ENCODE results near the gene PTPRQ.
A peak's percentile ranks its signal among the peaks of the same experiment; 100 is the strongest.

PTPRQ gene, protein sequence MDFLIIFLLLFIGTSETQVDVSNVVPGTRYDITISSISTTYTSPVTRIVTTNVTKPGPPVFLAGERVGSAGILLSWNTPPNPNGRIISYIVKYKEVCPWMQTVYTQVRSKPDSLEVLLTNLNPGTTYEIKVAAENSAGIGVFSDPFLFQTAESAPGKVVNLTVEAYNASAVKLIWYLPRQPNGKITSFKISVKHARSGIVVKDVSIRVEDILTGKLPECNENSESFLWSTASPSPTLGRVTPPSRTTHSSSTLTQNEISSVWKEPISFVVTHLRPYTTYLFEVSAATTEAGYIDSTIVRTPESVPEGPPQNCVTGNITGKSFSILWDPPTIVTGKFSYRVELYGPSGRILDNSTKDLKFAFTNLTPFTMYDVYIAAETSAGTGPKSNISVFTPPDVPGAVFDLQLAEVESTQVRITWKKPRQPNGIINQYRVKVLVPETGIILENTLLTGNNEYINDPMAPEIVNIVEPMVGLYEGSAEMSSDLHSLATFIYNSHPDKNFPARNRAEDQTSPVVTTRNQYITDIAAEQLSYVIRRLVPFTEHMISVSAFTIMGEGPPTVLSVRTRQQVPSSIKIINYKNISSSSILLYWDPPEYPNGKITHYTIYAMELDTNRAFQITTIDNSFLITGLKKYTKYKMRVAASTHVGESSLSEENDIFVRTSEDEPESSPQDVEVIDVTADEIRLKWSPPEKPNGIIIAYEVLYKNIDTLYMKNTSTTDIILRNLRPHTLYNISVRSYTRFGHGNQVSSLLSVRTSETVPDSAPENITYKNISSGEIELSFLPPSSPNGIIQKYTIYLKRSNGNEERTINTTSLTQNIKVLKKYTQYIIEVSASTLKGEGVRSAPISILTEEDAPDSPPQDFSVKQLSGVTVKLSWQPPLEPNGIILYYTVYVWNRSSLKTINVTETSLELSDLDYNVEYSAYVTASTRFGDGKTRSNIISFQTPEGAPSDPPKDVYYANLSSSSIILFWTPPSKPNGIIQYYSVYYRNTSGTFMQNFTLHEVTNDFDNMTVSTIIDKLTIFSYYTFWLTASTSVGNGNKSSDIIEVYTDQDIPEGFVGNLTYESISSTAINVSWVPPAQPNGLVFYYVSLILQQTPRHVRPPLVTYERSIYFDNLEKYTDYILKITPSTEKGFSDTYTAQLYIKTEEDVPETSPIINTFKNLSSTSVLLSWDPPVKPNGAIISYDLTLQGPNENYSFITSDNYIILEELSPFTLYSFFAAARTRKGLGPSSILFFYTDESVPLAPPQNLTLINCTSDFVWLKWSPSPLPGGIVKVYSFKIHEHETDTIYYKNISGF (N-terminal part only)

GRCh38 chr12:80443974-80444666 lies at the start of gene PTPRQ:
Gene PTPRQ (plus strand): TSS chr12:80444235. CDS start chr12:80444346, 111 bp downstream.
- Histone ChIP-seq H3K4me3 (ENCODE audit: low read length) (no peak within 1 kb of the TSS), H3K9me3 (ENCODE audit: control insufficient read depth, insufficient read depth, low read length) (no peaks in the 10 kb centered on the region), H3K27me3 (ENCODE audit: control insufficient read depth, insufficient read depth, low read length) (no peaks in the 10 kb centered on the region), H3K27ac (ENCODE audit: low read length) (no peak within 1 kb of the TSS), H3K4me1 (ENCODE audit: control insufficient read depth, insufficient read depth, low read length) (no peaks in the 10 kb centered on the region), H3K36me3 (ENCODE audit: control insufficient read depth, insufficient read depth, low read length) (no peaks in the 10 kb centered on the region)
- no CpG with 5 or more reads among the region's 4 CpGs for WGBS (ENCODE audit: insufficient coverage, insufficient read length)
- no peak for DNase-seq (ENCODE audit: low read depth, low spot score)

- Histone ChIP-seq H3K36me3 (ENCODE audit: control insufficient read depth, insufficient read depth, low read length) (no peaks in the 10 kb centered on the region), H3K4me1 (ENCODE audit: control insufficient read depth, insufficient read depth, low read length) (peaks cover 1% of the 10 kb centered on the region; the same call in 1 of the 2 replicates), H3K4me3 (ENCODE audit: low read length) (no peak overlapping the region), H3K27ac (ENCODE audit: low read length) (no peak overlapping the region), H3K27me3 (ENCODE audit: control insufficient read depth, insufficient read depth, low read length) (no peaks in the 10 kb centered on the region), H3K9me3 (ENCODE audit: control insufficient read depth, insufficient read depth, low read length) (no peaks in the 10 kb centered on the region)
- DNase-seq (ENCODE audit: low read depth, low spot score) = no peak
- no CpG with 5 or more reads among the region's 20 CpGs for WGBS (ENCODE audit: insufficient coverage, insufficient read length)
Observed at GRCh38 chr12:80400571-80400991, 43.5 kb upstream of the PTPRQ start.

DNA sequence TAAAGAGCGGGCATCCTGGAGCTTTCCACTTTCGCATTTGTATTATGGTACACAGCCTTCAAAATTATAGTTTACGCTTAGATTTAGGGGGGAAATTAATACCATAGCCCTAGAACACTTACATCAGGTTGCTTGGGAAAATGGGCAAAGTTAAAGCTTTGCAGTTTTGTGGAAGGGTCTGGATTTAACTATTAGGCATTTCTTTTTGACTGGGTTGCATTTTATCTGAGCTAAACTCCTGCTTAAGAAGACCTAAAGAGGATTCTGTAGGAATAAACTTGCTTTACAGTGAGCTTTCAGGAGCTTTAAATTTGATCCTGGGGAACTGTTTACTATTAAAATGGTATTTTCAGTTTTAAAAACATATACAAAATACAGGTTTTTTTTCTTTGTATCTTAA lies 42.8 kb upstream of the PTPRQ start:
- Histone ChIP-seq H3K27ac (ENCODE audit: low read length) (no peak overlapping the region), H3K4me1 (ENCODE audit: control insufficient read depth, insufficient read depth, low read length) (peaks cover 1% of the 10 kb centered on the region; the same call in 1 of the 2 replicates), H3K4me3 (ENCODE audit: low read length) (no peak overlapping the region), H3K36me3 (ENCODE audit: control insufficient read depth, insufficient read depth, low read length) (no peaks in the 10 kb centered on the region), H3K9me3 (ENCODE audit: control insufficient read depth, insufficient read depth, low read length) (no peaks in the 10 kb centered on the region), H3K27me3 (ENCODE audit: control insufficient read depth, insufficient read depth, low read length) (no peaks in the 10 kb centered on the region)
- WGBS (ENCODE audit: insufficient coverage, insufficient read length) = no CpG with 5 or more reads among the region's 3 CpGs
- no peak for DNase-seq (ENCODE audit: low read depth, low spot score)

GRCh38 chr12:80404629-80405028 lies 39.4 kb upstream of the PTPRQ start:
- no peak for DNase-seq (ENCODE audit: low read depth, low spot score)
- H3K27me3 ChIP-seq (ENCODE audit: control insufficient read depth, insufficient read depth, low read length) = no peaks in the 10 kb centered on the region
- H3K4me3 ChIP-seq (ENCODE audit: low read length) = no peak overlapping the region
- H3K4me1 ChIP-seq (ENCODE audit: control insufficient read depth, insufficient read depth, low read length) = peaks cover 1% of the 10 kb centered on the region; the same call in 1 of the 2 replicates
- no peak overlapping the region for H3K27ac ChIP-seq (ENCODE audit: low read length)
- H3K9me3 ChIP-seq (ENCODE audit: control insufficient read depth, insufficient read depth, low read length) = no peaks in the 10 kb centered on the region
- no peaks in the 10 kb centered on the region for H3K36me3 ChIP-seq (ENCODE audit: control insufficient read depth, insufficient read depth, low read length)
- no CpG with 5 or more reads among the region's 2 CpGs for WGBS (ENCODE audit: insufficient coverage, insufficient read length)

DNA sequence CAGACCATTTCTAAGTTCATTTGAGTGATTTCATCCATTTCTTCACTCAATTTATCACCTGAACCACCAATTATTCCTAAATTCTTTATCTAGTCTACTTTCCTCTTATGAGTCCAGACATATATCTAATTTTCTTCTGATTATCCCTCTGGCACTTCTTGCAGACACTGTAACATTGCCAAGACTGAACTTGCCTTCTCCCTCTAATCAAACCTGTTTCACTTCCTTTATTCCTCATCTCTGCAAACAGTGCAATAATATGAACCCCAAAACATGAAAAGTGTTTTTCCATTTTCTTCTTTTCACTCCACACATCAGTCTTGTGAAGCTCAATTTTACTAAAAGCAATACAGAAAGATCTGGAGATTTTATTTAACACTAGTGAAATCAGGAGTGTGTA lies 37.8 kb upstream of the PTPRQ start:
- no peaks in the 10 kb centered on the region for H3K9me3 ChIP-seq (ENCODE audit: control insufficient read depth, insufficient read depth, low read length)
- H3K4me1 ChIP-seq (ENCODE audit: control insufficient read depth, insufficient read depth, low read length) = no peaks in the 10 kb centered on the region
- H3K4me3 ChIP-seq (ENCODE audit: low read length) = no peak overlapping the region
- no peak overlapping the region for H3K27ac ChIP-seq (ENCODE audit: low read length)
- DNase-seq (ENCODE audit: low read depth, low spot score) = no peak
- no peaks in the 10 kb centered on the region for H3K36me3 ChIP-seq (ENCODE audit: control insufficient read depth, insufficient read depth, low read length)
- H3K27me3 ChIP-seq (ENCODE audit: control insufficient read depth, insufficient read depth, low read length) = no peaks in the 10 kb centered on the region

- Histone ChIP-seq H3K36me3 (ENCODE audit: control insufficient read depth, insufficient read depth, low read length) (no peaks in the 10 kb centered on the region), H3K27ac (ENCODE audit: low read length) (no peak overlapping the region), H3K4me1 (ENCODE audit: control insufficient read depth, insufficient read depth, low read length) (no peaks in the 10 kb centered on the region), H3K9me3 (ENCODE audit: control insufficient read depth, insufficient read depth, low read length) (no peaks in the 10 kb centered on the region), H3K27me3 (ENCODE audit: control insufficient read depth, insufficient read depth, low read length) (no peaks in the 10 kb centered on the region), H3K4me3 (ENCODE audit: low read length) (no peak overlapping the region)
- no CpG with 5 or more reads among the region's 3 CpGs for WGBS (ENCODE audit: insufficient coverage, insufficient read length)
- no peak for DNase-seq (ENCODE audit: low read depth, low spot score)
Observed at GRCh38 chr12:80411787-80412186, 32.2 kb upstream of the PTPRQ start.

DNA sequence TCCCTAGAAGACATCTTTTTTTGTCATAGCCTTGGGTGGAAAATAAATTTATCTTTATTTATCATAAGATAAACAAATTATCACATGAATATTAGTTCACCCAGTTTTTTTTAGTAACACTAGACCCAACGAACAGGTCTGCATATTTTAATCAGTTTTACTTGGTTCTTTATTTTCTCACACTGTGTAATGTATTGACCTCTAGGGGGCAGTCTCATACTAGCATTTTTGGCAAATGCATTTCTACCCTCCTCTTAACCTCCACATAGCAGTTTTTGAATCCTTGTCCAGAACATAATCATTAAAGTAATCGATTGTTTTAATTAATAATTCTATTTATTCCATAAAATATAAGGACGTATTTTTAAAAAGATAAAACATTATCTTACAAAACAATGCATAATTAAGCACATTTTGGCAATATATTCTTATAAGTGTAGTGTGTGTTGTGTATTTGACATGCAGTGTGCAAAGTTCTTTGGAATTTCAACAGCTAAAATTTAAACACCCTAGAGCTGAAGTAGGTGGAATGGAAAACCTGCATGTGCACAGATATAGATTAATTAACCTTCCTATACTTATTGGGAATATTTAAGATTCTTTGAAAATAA lies 31.6 kb upstream of the PTPRQ start:
- H3K9me3 ChIP-seq (ENCODE audit: control insufficient read depth, insufficient read depth, low read length) = no peaks in the 10 kb centered on the region
- H3K4me3 ChIP-seq (ENCODE audit: low read length) = no peak overlapping the region
- H3K27ac ChIP-seq (ENCODE audit: low read length) = no peak overlapping the region
- DNase-seq (ENCODE audit: low read depth, low spot score) = peak; percentile 16
- no peaks in the 10 kb centered on the region for H3K4me1 ChIP-seq (ENCODE audit: control insufficient read depth, insufficient read depth, low read length)
- WGBS (ENCODE audit: insufficient coverage, insufficient read length) = no CpG with 5 or more reads among the region's 3 CpGs
- H3K36me3 ChIP-seq (ENCODE audit: control insufficient read depth, insufficient read depth, low read length) = no peaks in the 10 kb centered on the region
- no peaks in the 10 kb centered on the region for H3K27me3 ChIP-seq (ENCODE audit: control insufficient read depth, insufficient read depth, low read length)

- no peaks in the 10 kb centered on the region for H3K4me1 ChIP-seq (ENCODE audit: control insufficient read depth, insufficient read depth, low read length)
- peak; percentile 47 for DNase-seq (ENCODE audit: low read depth, low spot score)
- H3K27ac ChIP-seq (ENCODE audit: low read length) = no peak overlapping the region
- WGBS (ENCODE audit: insufficient coverage, insufficient read length) = no CpG with 5 or more reads among the region's 3 CpGs
- no peaks in the 10 kb centered on the region for H3K9me3 ChIP-seq (ENCODE audit: control insufficient read depth, insufficient read depth, low read length)
- H3K36me3 ChIP-seq (ENCODE audit: control insufficient read depth, insufficient read depth, low read length) = no peaks in the 10 kb centered on the region
- no peak overlapping the region for H3K4me3 ChIP-seq (ENCODE audit: low read length)
- H3K27me3 ChIP-seq (ENCODE audit: control insufficient read depth, insufficient read depth, low read length) = no peaks in the 10 kb centered on the region
Observed at GRCh38 chr12:80413462-80413861, 30.6 kb upstream of the PTPRQ start.

DNA sequence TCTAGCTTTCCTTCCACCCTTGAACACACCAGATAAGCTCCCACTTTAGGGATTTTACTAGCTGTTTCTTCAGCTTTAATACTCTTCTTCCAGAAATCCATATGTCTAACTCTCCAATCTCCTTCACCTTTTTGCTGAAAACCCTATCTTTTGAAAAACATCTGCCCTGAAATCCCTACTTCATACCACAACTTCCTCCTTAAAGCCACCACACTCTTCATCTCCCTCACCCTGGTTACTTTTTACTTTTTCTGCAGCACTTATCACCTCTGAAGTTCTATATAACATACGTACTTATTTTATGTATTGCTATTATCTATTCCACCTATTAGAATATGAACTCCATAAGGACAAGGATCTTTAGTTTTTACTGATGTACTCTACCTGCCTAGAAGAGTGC lies 28.6 kb upstream of the PTPRQ start:
- Histone ChIP-seq H3K4me1 (ENCODE audit: control insufficient read depth, insufficient read depth, low read length) (no peaks in the 10 kb centered on the region), H3K9me3 (ENCODE audit: control insufficient read depth, insufficient read depth, low read length) (no peaks in the 10 kb centered on the region), H3K4me3 (ENCODE audit: low read length) (no peak overlapping the region), H3K27ac (ENCODE audit: low read length) (no peak overlapping the region), H3K36me3 (ENCODE audit: control insufficient read depth, insufficient read depth, low read length) (no peaks in the 10 kb centered on the region), H3K27me3 (ENCODE audit: control insufficient read depth, insufficient read depth, low read length) (no peaks in the 10 kb centered on the region)
- DNase-seq (ENCODE audit: low read depth, low spot score) = no peak
- no CpG with 5 or more reads among the region's 1 CpG for WGBS (ENCODE audit: insufficient coverage, insufficient read length)

All from iPS DF 6.9 (cell line).